GM12872 (cell line): ENCODE data around the gene DHH.
A peak's percentile ranks its signal among the peaks of the same experiment; 100 is the strongest.

Experiments
- CTCF ChIP-seq: IDR thresholded peaks from 3 replicates; pipeline ENCODE4 v1.5.1; 2011; ENCODE audit warnings: low read depth, mild to moderate bottlenecking, low read length, moderate library complexity; ENCODE audit not compliant: insufficient read depth

The DHH gene

GRCh38 chr12:49098703-49099102 lies 4.1 kb upstream of the DHH start:
- TF ChIP-seq CTCF, result no peak

GRCh38 chr12:49098035-49098451 lies 3.4 kb upstream of the DHH start:
- TF ChIP-seq CTCF, result peak; percentile 97

- no peak for TF ChIP-seq CTCF
Measured at GRCh38 chr12:49097381-49097780, 2.8 kb upstream of the DHH start.

- TF ChIP-seq CTCF, result no peak
Measured at GRCh38 chr12:49094975-49095365, 369 bp upstream of the DHH start.

- no peak for TF ChIP-seq CTCF
Measured at GRCh38 chr12:49093792-49094159, 825 bp downstream of the DHH start.

GRCh38 chr12:49092816-49093406 lies 1.7 kb downstream of the DHH start:
- no peak for TF ChIP-seq CTCF

- TF ChIP-seq CTCF, result peak; percentile 64
Measured at GRCh38 chr12:49092086-49092815, 2.4 kb downstream of the DHH start.
